Endothelial cell (in vitro differentiated cells): ENCODE measurements around the gene MYL3. TPM values are rescaled to one million over a fixed set of nuclear protein-coding genes. Genes with fewer than 3 reads are reported as not detected.

ENCODE experiments used
- DNase-seq: peaks from one replicate; pipeline ENCODE4 v3.0.0; 2021; ENCODE audit warnings: low spot score
- H3K27ac Mint-ChIP-seq: one replicate; pipeline ENCODE4 v1.8.0; 2021; ENCODE audit warnings: mixed read lengths, inconsistent platforms; ENCODE audit not compliant: unreplicated experiment
- H3K27me3 Mint-ChIP-seq: one replicate; pipeline ENCODE4 v1.8.0; 2021; ENCODE audit warnings: mild to moderate bottlenecking, moderate library complexity, mixed read lengths, inconsistent platforms; ENCODE audit not compliant: unreplicated experiment
- H3K36me3 Mint-ChIP-seq: one replicate; pipeline ENCODE4 v1.8.0; 2021; ENCODE audit warnings: mild to moderate bottlenecking, low read depth, mixed read lengths, inconsistent platforms; ENCODE audit not compliant: unreplicated experiment
- H3K4me1 Mint-ChIP-seq: one replicate; pipeline ENCODE4 v1.8.0; 2021; ENCODE audit warnings: mild to moderate bottlenecking, mixed read lengths, inconsistent platforms; ENCODE audit not compliant: unreplicated experiment
- H3K4me3 Mint-ChIP-seq: one replicate; pipeline ENCODE4 v1.8.0; 2021; ENCODE audit warnings: mild to moderate bottlenecking, mixed read lengths, inconsistent platforms; ENCODE audit not compliant: unreplicated experiment
- H3K9me3 Mint-ChIP-seq: one replicate; pipeline ENCODE4 v1.8.0; 2021; ENCODE audit warnings: mixed read lengths, inconsistent platforms; ENCODE audit not compliant: unreplicated experiment
- CTCF ChIP-seq: fragments of 200-600 bp; sonication (generic); IDR thresholded peaks from one replicate; pipeline ENCODE4 v1.5.0; 2021; ENCODE audit warnings: antibody characterized with exemption; ENCODE audit not compliant: unreplicated experiment
- total RNA-seq: library from RNA; stranded (reverse); fragmentation: NEBNext Ultra II Directional; extraction: Animal tissue kit (Norgen Biotek cat#: 25700); gene quantifications from one replicate; pipeline ENCODE4 v1.2.1, GENCODE V29; 2021; ENCODE audit not compliant: unreplicated experiment

The MYL3 gene
- total RNA-seq, 1 donor from 2014 or later, result not detected

- no peaks in the 10 kb centered on the region for H3K9me3 Mint-ChIP-seq
- DNase-seq, result no peak
- no peak for TF ChIP-seq CTCF
- H3K4me1 Mint-ChIP-seq, result no peaks in the 10 kb centered on the region
- peaks cover 2% of the 10 kb centered on the region for H3K27me3 Mint-ChIP-seq
- no peak overlapping the region for H3K27ac Mint-ChIP-seq
- H3K36me3 Mint-ChIP-seq, result peaks cover 9% of the 10 kb centered on the region
- H3K4me3 Mint-ChIP-seq, result no peak overlapping the region
These were observed 31.4 kb downstream of the MYL3 start for GRCh38 chr3:46831841-46832240.

GRCh38 chr3:46831316-46831715, 31.9 kb downstream of the MYL3 start:
- Mint-ChIP-seq H3K4me1 (no peaks in the 10 kb centered on the region), H3K9me3 (no peaks in the 10 kb centered on the region), H3K36me3 (peaks cover 6% of the 10 kb centered on the region), H3K4me3 (no peak overlapping the region), H3K27me3 (peaks cover 2% of the 10 kb centered on the region), H3K27ac (no peak overlapping the region)
- DNase-seq, result no peak
- TF ChIP-seq CTCF, result no peak

DNA sequence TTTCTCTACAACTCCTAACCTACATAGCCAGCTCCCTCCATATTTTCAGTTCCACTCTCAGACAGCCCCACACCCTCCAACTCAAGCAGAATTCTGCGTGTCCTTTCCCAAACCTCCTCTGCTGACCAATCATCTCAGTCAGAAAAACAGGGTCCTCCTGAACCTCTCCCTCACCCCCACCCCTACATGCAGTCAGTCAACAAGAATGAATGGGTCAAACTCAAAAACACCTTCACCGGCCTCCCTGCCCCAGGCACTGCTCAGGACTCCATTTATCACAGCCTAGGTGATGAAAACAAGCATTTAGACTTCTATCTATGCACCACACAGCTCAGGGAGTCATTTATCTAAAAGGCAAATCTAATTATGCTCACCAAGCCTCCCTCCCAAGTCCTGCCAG, 32.4 kb downstream of the MYL3 start:
- TF ChIP-seq CTCF, result no peak
- Mint-ChIP-seq H3K27me3 (peaks cover 2% of the 10 kb centered on the region), H3K27ac (no peak overlapping the region), H3K9me3 (no peaks in the 10 kb centered on the region), H3K4me3 (no peak overlapping the region), H3K4me1 (no peaks in the 10 kb centered on the region), H3K36me3 (peaks cover 6% of the 10 kb centered on the region)
- DNase-seq, result no peak

DNA sequence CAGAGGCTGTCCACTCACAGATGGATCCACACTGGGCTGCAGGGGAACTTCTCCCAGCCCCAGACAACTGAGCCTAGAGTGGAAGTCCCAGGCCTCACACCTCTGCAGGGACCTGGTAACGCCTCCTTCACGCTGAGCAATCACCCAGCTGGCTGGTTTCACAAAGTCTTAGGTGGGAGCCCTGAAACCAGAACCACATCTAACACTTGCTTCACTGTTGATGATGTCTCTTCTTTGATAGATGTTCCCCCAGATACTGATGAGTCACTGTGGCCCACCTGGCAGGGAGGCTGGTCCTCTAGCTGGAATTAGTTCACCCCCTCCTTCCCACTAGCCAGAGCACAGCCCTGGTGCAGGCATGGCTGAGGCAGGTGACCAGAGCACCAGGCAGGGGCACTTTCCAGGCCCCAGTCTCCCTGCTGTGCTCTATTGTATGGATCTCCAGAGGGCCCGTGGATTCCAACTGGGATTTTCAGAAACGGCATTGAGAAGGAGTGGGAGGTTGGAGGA, 33.5 kb downstream of the MYL3 start:
- no peaks in the 10 kb centered on the region for H3K4me1 Mint-ChIP-seq
- no peak for TF ChIP-seq CTCF
- H3K27me3 Mint-ChIP-seq, result peaks cover 2% of the 10 kb centered on the region
- no peaks in the 10 kb centered on the region for H3K9me3 Mint-ChIP-seq
- H3K4me3 Mint-ChIP-seq, result no peak overlapping the region
- peaks cover 2% of the 10 kb centered on the region for H3K36me3 Mint-ChIP-seq
- no peak overlapping the region for H3K27ac Mint-ChIP-seq
- DNase-seq, result no peak

GRCh38 chr3:46825450-46825849, 37.8 kb downstream of the MYL3 start:
- H3K4me3 Mint-ChIP-seq, result no peak overlapping the region
- peaks cover 10% of the 10 kb centered on the region for H3K9me3 Mint-ChIP-seq
- no peak for TF ChIP-seq CTCF
- no peaks in the 10 kb centered on the region for H3K4me1 Mint-ChIP-seq
- no peak overlapping the region for H3K27ac Mint-ChIP-seq
- DNase-seq, result no peak
- H3K36me3 Mint-ChIP-seq, result peaks cover 5% of the 10 kb centered on the region
- no peaks in the 10 kb centered on the region for H3K27me3 Mint-ChIP-seq
